MM.1S (cell line): ENCODE measurements around the gene EN2.

ENCODE experiments used
- DNase-seq: peaks from one replicate; pipeline ENCODE4 v3.0.0-alpha.2; 2015
- H2AFZ ChIP-seq: fragments of 300-600 bp; sonication (generic); 2 replicates; pipeline ENCODE4 v1.6.0; 2016; ENCODE audit warnings: antibody characterized with exemption, low read length
- H3F3A ChIP-seq: fragments of 300-600 bp; sonication (generic); 2 replicates; pipeline ENCODE4 v1.6.1; 2016; ENCODE audit warnings: mild to moderate bottlenecking, antibody characterized with exemption, low read length, moderate library complexity, mixed read lengths; ENCODE audit not compliant: insufficient read depth
- H3K27ac ChIP-seq: fragments of 300-600 bp; sonication (generic); 2 replicates; pipeline ENCODE4 v1.5.1; 2016; ENCODE audit warnings: mild to moderate bottlenecking, low read length
- H3K27me3 ChIP-seq: fragments of 300-600 bp; sonication (generic); replicated peaks from 2 replicates; pipeline ENCODE4 v1.6.0; 2016; ENCODE audit warnings: low read length; ENCODE audit not compliant: insufficient read depth
- H3K36me3 ChIP-seq: fragments of 300-600 bp; sonication (generic); replicated peaks from 2 replicates; pipeline ENCODE4 v1.6.1; 2016; ENCODE audit warnings: mild to moderate bottlenecking, low read length, mixed read lengths; ENCODE audit not compliant: insufficient read depth
- H3K4me1 ChIP-seq: fragments of 300-600 bp; sonication (generic); 2 replicates; pipeline ENCODE4 v1.6.1; 2016; ENCODE audit warnings: low read length, mixed read lengths
- H3K4me2 ChIP-seq: fragments of 300-600 bp; sonication (generic); 2 replicates; pipeline ENCODE4 v1.6.0; 2016; ENCODE audit warnings: low read depth, low read length
- H3K4me3 ChIP-seq: fragments of 300-600 bp; sonication (generic); 2 replicates; pipeline ENCODE4 v1.5.1; 2016; ENCODE audit warnings: low read length, mixed read lengths
- H3K79me2 ChIP-seq: fragments of 300-600 bp; sonication (generic); 2 replicates; pipeline ENCODE4 v1.6.1; 2016; ENCODE audit warnings: mixed run types, low read length, mixed read lengths
- H3K9ac ChIP-seq: fragments of 300-600 bp; sonication (generic); 2 replicates; pipeline ENCODE4 v1.6.1; 2016; ENCODE audit warnings: low read length, mixed read lengths
- H3K9me2 ChIP-seq: fragments of 300-600 bp; sonication (generic); replicated peaks from 2 replicates; pipeline ENCODE4 v1.6.1; 2016; ENCODE audit warnings: mild to moderate bottlenecking, low read length, mixed read lengths; ENCODE audit not compliant: insufficient read depth
- H3K9me3 ChIP-seq: fragments of 300-600 bp; sonication (generic); replicated peaks from 2 replicates; pipeline ENCODE4 v1.6.1; 2016; ENCODE audit warnings: mild to moderate bottlenecking, low read length, mixed read lengths; ENCODE audit not compliant: insufficient read depth
- H4K20me1 ChIP-seq: fragments of 300-600 bp; sonication (generic); 2 replicates; pipeline ENCODE4 v1.6.1; 2016; ENCODE audit warnings: mild to moderate bottlenecking, low read length, moderate library complexity, mixed read lengths; ENCODE audit not compliant: insufficient read depth
- CTCF ChIP-seq: fragments of 300-600 bp; sonication (generic); IDR thresholded peaks from 2 replicates; pipeline ENCODE4 v1.5.1; 2016; ENCODE audit warnings: antibody characterized with exemption, low read length, mixed read lengths
- EZH2 ChIP-seq: fragments of 300-600 bp; sonication (generic); optimal IDR thresholded peaks from 2 replicates; pipeline ENCODE3; 2017; ENCODE audit warnings: low read depth, mild to moderate bottlenecking, antibody characterized with exemption, low read length, mixed read lengths
- EZH2phosphoT487 ChIP-seq: fragments of 300-600 bp; sonication (generic); IDR thresholded peaks from 2 replicates; pipeline ENCODE4 v1.6.1; 2018; ENCODE audit warnings: antibody characterized with exemption, low read length

Gene EN2

GRCh38 chr7:155463114-155463811 is 5.3 kb downstream of the EN2 start:
- Histone ChIP-seq H2AFZ (no peak overlapping the region), H3K27me3 (peaks cover 87% of the 10 kb centered on the region), H3K4me3 (no peak overlapping the region), H3K36me3 (no peaks in the 10 kb centered on the region), H4K20me1 (no peaks in the 10 kb centered on the region), H3K4me2 (no peak overlapping the region), H3K27ac (no peak overlapping the region), H3K79me2 (no peaks in the 10 kb centered on the region), H3K9ac (no peak overlapping the region), H3K4me1 (no peaks in the 10 kb centered on the region), H3K9me2 (no peaks in the 10 kb centered on the region), H3F3A (no peaks in the 10 kb centered on the region), H3K9me3 (no peaks in the 10 kb centered on the region; the same call in 1 of the 2 replicates)
- DNase-seq, result no peak
- TF ChIP-seq EZH2phosphoT487 (no peak), CTCF (no peak), EZH2 (no peak)

GRCh38 chr7:155464183-155464582 is 6.3 kb downstream of the EN2 start:
- no peak overlapping the region for H3K4me2 ChIP-seq
- H3K4me3 ChIP-seq, result no peak overlapping the region
- H3K27me3 ChIP-seq, result peaks cover 97% of the 10 kb centered on the region
- H3K9me3 ChIP-seq, result no peaks in the 10 kb centered on the region; the same call in 1 of the 2 replicates
- H3K4me1 ChIP-seq, result no peaks in the 10 kb centered on the region
- H4K20me1 ChIP-seq, result no peaks in the 10 kb centered on the region
- TF ChIP-seq EZH2phosphoT487 (no peak), EZH2 (no peak), CTCF (no peak)
- no peaks in the 10 kb centered on the region for H3K79me2 ChIP-seq
- H3K27ac ChIP-seq, result no peak overlapping the region
- DNase-seq, result no peak
- H3K9me2 ChIP-seq, result no peaks in the 10 kb centered on the region
- H3F3A ChIP-seq, result no peaks in the 10 kb centered on the region
- no peak overlapping the region for H3K9ac ChIP-seq
- H2AFZ ChIP-seq, result no peak overlapping the region
- H3K36me3 ChIP-seq, result no peaks in the 10 kb centered on the region

- no peak for TF ChIP-seq EZH2phosphoT487
- TF ChIP-seq CTCF, result no peak
- Histone ChIP-seq H3K27ac (no peak overlapping the region), H3K4me3 (no peak overlapping the region), H3K9me3 (no peaks in the 10 kb centered on the region; the same call in 1 of the 2 replicates), H3K4me1 (no peaks in the 10 kb centered on the region), H3K27me3 (peaks cover 97% of the 10 kb centered on the region), H3F3A (no peaks in the 10 kb centered on the region), H3K9ac (no peak overlapping the region), H4K20me1 (no peaks in the 10 kb centered on the region), H3K36me3 (no peaks in the 10 kb centered on the region), H3K9me2 (no peaks in the 10 kb centered on the region), H3K79me2 (no peaks in the 10 kb centered on the region), H3K4me2 (no peak overlapping the region), H2AFZ (no peak overlapping the region)
- no peak for DNase-seq
These were observed 7.2 kb downstream of the EN2 start for GRCh38 chr7:155464948-155465739.
